Umbilical cord (tissue), 2 donors: ENCODE measurements around the gene CD59. TPM values are rescaled to one million over a fixed set of nuclear protein-coding genes. Genes with fewer than 3 reads are reported as not detected.

Source experiments
- DNase-seq: peaks from one replicate; pipeline ENCODE4 v3.0.0-alpha.2; 2015; ENCODE audit warnings: low spot score
- total RNA-seq: library from RNA; depleted of rRNA; stranded (reverse); fragments of >200 nt; gene quantifications from one replicate; pipeline ENCODE4 v1.2.3, GENCODE V29; 2014; ENCODE audit warnings: low replicate concordance; ENCODE audit not compliant: insufficient read depth

The CD59 gene, protein sequence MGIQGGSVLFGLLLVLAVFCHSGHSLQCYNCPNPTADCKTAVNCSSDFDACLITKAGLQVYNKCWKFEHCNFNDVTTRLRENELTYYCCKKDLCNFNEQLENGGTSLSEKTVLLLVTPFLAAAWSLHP
- 67.9 TPM for total RNA-seq

DNA sequence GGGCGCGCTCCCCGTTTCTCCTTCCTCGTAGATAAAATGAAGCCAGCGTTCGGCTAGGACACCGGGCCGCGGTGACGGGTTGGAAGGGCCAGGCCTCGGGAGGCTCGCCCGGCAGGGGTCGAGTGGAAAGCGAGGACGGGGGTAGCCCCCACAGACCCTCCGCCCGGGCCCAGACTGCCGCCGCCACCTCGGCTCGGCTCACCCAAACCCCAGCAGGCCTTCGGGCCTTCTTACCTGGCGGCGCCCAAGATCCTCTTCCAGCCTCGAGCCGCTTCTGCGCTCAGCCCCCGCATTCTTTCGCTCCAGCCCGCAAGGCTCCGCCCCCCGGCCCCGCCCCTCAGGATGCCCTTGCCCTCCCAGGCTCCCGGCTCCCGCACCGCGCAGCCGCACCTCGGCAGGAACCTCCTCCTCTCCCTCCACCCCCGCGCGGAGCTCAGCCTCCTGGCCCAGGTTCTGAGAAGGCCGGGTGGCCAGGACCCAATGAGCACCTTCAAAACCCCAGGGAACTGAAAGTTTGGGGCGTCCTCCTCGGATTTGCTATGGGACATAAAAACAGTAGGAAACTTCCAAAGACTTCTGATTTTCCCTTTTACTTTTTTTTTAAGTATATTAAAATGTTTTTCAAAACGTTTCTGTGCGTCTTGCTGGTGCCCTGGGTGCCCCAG lies at the start of gene CD59:
Gene CD59 (minus strand): TSS at position 276 of the 665 bp plus-strand sequence. CDS start 13,978 bp downstream, outside the sequence.
- peak; percentile 95 for DNase-seq

DNA sequence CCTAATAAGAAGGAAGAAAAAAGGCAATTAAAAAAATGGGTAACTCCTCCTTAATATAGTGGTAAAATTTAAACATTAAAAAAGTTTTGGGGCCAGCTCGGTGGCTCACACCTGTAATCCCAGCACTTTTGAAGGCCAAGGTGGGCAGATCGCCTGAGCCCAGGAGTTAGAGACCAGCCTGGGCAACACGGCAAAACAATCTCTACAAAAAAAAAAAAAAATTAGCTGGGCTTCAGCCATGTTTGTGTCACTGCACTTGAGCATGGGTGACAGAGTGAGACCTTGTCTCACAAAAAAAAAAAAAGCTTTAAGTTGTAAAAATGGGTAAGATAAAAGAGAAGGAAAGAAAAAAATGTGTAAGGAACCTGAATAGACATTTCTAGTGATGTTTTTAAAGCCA lies 49.4 kb upstream of the CD59 start:
- DNase-seq, result no peak

DNA sequence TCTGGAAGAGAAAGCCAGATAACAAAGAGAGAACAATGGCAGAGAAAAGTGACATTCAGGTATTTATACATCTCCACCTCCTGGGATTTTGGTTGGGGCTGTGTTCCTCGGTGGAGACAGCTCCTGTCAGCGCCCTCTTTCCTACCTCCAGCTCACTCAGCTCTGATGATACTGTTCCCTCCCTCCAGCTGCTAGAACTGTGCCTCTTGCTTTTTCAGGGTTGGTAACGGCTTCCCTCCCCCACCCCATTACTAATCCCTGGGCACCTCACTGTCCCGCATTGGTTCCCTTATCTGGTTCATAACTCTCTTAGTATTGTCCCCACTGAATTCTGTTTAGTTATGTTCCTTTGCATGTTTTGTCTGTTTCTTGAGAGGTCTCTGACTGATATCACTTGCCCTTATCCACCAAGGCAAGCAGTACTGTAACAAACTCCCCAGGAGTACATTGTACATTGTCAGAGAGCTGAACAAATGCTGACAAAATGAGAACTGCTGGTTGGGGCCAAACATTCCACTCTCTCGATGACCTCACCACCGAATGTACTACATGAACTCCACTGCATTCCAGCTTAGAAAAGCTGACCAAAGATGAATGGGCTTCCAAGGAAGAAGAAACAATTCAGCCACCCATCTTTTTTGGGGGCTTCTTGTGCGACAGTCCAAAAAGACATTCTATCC lies 43.8 kb upstream of the CD59 start:
- DNase-seq, result peak; percentile 70

DNA sequence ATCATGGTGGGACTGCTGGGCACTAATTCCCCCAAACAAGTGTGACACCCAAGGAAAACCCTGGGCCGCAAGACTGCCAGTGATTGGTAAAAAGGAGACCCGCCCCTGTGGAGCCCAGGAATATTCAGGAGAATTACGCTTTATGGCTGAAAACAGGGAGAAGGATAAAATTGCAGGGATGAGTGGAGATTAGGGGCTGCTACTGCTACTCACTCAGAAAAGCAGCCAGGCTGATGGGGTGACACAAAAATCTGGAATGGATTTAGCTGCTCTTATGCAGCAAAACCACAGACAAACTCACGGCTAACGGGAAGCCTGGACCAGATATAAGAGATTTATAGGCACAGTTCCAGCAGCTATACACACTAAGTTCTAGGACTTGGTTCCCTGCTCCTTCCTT lies 42.5 kb upstream of the CD59 start:
- DNase-seq, result peak; percentile 94

DNA sequence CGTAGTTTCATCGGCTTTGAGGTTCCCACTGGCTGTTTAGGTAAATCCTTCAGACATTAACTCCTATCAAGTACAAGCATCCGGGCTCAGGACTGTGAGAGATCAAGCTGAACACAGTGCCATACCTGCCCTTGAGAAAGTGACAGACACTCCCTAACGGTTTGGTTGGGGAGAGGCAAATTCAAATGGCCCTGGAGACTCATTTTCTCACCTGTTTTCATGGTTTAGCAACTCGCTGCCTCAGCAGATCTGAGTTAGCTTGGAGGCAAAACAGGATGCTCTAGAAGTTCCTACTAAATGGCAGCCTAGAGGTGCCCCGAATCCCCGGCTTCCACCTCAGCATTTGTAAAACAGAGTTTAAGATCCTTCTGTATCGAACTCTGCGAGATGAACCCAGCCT lies 41.7 kb upstream of the CD59 start:
- DNase-seq, result no peak

DNA sequence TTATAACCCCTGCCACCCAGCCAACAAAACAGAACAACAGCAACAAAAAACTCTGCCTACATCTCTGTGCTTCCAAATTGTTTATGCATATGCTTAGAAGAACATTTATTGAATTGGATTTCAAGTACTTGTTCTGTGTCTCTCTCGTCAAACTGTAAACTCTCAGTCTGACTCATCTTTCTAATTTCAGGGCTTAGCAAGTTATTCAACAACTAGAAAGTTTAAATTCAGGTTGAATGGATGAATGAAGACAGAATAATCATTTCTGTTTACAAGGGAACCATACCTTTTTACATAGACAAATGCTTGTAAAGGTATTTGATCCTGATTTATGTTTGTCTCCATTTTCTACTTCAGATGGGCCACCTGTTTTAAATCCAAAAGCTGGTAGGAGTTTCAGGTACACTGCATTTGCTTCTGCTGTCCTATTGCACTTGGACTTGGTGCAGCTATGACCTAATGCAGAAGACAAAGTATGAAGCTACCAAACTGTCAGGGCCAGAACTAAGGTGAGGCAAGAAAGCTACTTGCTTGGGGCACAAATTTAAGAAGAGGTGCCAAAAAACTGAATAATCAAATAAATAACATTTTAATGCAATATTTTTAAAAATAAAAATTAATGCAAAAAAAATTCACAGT lies 39.7 kb upstream of the CD59 start:
- DNase-seq, result no peak

DNA sequence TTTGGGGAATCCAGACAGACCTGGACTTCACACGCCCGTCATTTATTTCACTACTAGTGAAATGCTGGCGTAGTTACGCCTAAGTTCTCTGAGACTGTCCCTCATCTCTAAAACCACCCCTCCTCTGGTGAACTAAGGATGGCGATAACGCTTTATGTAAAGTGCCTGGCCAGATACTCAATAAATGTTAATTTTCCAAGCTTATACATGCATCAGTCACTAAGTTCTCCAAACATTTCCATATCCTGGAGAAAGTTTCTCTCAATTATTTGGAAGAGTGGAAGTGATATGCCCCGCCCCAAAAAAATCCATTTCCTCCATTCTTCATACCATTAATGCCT lies 39.2 kb upstream of the CD59 start:
- DNase-seq, result no peak

DNA sequence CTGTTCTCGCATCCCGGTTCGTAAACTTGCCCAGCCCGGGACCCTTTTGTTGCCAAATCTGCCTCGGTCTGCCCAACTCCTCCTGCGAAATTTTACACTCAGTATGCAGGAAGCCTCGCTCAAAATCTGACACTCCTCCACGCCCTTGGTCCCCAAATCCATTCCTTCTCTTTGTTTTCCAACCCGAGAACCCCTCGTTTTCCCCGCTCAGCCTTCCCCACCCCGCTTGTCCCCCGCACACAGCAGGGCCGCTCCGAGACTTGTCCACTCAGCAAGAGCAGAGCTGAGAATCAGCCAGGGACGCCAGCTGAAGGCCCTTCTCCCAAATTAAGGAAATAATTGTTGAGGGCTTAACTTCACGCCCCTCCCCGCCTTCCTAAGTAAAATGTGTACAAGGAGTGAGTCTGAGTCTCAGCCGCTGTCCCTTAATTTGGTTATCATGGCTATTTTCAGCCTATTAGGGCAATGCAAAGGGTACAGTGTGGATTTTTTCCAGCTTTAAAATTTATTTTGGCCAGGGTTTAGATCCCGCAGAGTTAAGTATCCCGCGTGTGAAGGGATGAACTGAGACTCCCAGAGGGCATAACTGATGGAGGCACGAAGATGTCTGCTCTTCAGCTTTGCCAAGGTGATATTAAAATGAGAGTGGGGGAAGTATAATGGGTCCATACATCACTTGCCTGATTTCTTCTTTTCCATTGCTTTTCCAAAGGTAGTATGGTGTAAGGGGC lies 38.7 kb upstream of the CD59 start:
- no peak for DNase-seq

DNA sequence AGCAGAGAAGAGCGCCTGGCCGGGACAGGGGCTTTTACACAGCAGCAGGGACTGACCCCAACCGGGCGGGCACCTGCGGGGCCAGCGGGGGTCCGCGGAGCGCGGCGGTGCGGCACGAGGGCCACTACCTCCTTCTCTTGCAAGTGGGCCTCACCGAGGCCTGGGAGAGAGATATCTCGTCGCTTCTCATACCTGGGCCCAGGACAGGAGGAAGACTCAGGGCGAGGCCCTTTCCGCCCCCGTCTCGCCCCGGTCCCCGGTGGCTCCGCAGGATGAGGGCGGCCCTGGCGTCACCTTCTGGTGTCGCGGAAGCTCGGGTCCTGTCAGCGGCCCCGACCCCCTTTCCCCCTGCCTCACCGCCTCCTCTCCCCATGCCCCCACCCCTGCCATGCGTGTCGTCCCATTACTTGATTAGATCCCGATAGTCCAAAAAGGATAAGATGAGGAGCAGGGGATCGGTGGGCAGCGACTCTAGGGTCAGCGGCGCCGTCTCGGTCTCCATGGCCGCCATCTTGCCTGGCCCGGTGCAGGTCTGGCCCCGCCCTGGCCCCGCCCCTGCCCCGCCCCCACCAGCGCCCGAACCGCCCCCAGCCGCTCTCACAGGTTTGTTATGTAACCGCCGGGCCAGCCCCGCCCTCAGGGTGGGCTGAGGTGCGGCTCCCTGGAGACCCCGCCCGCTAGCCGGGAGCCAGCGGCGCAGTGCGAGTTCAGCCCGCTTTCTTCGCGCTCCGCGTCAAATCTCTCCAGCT lies 37.9 kb upstream of the CD59 start, which contains the start of gene FBXO3:
Gene FBXO3 (minus strand): TSS at position 534 of the 749 bp plus-strand sequence. CDS start 23 bp downstream, at position 511.
- DNase-seq, result peak; percentile 89

DNA sequence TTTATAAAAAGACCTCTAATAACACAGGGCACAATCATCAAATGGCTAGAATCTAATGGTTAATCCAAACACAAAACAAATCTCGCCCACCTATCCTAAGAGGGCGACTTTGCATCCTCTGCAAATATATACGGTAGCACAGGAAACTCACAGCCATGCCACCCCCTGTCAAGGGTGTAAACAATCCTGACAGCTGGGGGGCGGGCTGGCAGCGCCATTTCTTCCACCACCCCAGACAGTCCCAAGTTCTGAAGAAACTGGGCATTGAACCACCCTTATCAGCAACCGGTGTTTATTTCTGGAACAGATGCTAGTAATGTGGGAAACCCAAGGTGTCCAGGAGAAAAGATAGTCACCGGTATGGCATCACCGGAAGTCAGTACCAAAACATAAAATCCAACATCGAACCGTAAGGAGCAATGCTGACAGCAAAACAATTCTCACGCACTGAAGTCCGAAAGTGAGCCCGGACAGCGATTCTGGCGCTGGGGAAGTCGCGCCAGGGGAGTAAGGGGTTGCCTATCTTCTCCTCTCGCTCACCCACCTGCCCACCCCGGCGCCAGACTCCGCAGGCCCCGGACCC lies 37.3 kb upstream of the CD59 start:
- DNase-seq, result peak; percentile 3

DNA sequence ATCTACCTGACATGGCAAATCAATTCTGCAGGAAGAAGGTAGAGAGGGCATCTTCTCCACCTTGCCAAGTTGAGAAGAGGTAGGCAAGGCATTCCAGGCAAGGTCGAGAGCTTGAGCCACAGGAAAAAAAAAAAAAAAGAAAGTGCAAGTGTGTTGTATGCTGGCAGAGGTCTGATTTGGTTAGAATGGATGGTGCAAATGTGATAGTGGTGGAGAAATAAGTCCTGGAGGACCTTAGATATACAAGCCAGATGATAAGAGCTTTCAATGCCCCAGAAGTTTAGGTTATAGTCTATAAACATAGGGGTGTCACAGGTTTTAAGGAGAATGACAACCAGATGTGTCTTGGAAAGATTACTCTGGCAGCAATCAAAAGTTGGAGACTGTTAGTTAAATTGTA lies 36.6 kb upstream of the CD59 start:
- DNase-seq, result no peak

DNA sequence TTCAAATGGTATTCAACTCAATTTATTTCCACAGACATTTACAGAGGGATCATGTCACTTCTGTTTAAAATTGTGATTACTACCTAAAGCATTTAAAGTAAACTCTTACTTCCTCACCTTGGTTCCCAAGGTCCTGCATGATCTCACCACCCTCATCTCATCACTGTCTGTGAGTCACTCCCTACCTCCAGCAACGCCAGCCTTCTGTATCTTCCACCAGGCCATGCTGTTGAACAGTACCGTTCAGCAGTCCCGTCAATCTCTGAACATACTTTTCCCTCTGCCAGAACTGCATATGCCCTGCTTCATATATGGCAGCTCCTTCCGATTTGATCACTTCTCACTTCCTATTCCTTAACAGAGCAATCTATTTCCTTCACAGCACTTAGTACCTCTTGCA lies 36.1 kb upstream of the CD59 start:
- peak; percentile 2 for DNase-seq

DNA sequence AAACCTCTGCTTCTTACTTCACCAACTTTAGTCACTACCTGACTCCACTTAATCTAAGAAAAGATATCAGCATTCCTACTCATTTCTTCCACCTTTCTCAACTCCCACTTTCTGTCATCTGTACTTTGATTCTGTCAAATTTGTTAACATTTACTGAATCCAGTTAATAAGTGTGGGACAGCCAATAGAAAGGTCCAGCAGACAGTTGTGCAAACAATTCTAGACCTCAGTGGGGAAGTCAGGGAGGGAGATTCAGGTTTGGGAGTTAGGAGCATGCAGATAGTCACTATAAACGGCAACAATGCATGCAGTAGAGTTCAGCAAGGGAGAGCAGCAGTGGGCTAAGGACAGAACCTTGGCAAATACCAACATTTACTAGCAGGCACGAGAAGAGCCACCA lies 34.0 kb upstream of the CD59 start:
- DNase-seq, result no peak

DNA sequence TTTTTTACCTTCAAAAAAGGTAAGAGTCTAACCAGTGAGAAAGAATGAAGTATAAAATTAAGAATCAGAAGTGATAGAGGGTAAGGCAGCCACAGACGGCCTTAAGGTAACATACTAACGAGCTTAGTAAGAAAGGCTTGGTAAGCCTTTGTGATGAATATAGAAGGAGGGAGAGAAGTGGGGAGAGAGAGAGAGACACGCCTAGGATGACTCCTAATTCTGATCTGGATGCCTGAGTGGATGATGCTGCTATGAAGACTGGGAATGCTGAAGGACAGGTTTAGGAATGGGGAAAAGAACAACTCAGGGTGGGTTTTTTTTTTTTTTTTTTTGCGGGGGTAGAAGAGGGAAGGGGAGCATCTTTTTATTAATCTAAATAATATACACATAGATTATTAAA lies 33.3 kb upstream of the CD59 start:
- no peak for DNase-seq

DNA sequence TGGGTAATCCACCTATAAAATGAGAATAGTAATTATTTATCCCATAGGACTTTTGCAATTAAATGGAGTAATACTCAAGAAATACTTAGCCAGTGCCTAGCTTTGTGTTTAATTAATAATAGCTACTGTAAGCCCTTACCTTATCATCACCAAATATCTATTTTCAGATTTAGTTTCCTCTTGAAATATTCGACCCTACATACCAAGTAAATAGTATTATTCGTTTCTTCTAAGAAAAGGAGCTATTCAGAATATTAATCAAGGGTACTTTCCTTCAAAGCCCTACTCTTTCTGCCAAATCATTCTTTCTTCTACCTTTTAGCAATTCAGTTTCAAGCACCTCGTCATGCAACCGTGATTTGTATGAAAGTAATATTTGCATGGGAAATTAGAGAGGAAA lies 31.4 kb upstream of the CD59 start:
- DNase-seq, result no peak

DNA sequence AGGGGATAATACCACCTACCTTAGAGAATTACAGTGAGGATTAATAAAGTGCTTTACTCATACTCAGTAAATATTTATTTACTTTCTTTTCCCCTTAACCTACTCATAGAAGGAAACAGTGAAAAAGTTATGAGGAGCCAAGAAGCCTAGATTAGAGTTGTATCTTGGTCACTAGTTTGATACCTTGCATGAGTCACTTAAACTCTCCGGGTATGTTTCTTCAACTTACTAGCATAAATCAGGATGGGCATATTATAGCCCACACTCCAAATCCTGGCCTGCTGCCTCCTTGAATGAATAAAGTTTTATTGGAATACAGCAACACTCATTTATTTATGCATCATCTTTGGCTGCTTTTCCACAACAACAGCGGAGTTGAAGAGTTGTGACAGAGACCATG lies 29.9 kb upstream of the CD59 start:
- DNase-seq, result no peak

DNA sequence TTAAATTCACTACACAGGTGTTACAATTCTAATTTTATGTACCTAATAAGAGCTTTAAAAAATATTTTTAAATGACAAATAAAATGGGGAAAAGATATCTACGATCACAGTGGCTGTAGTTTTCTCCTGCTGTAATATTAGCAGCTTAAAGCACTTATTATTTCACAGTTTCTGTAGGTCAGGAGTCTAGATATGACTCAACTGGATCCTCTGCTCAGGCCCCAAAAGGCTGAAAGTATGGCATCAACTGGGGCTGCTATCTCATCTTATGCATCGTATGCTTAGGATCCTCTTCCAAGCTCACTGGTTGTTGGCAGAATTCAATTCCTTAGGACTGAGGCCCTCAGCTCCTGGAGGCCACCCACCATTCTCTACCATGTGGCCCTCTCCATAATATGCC lies 25.2 kb upstream of the CD59 start:
- DNase-seq, result no peak

DNA sequence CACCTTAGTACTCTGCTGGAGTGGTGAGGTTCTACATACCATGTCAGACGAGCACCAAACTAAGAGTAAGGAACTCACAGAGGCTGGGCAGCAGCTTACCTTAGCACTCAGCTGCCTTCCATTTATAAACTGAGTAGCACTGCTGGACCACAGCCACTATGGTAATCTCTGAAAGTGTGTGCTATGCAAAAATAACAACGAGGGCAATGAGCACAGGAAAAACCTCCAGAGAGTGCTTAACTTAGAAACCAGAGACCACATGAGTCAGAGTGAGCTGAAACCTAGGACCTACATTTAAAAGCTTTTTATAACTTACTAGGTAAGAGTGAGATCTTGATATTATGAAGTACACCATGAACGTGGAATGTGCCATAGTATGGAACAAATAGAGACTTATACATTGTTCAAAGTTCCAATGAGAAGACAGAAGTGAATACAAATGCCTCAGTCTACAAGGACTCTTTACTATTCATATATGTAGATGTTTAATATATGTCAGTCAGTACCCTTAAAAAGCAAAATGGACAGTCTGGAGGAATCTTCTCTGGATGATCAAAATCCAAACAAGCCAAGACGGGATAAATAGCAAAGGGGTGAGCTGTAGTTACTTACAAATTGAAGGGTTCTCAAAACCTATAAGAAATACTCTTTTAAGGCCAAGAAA lies 17.2 kb upstream of the CD59 start:
- peak; percentile 22 for DNase-seq

DNA sequence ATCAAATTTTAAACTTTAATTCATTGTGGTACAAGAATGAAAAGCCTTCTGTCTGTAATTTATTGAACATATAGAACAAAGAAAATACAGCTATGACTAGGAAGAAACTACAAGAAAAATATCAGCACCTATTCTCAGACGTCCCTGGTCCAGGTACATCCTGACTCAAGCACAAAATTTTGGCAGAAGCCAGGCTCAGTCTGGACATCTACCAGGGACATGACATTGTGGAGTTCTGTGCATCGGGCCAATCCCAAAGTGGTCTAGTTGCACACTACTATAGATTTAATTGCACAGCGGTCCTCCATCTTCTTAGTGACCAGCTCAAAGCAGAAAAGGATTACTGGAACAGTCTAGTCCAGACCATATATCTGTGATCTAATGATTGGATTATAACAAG lies 15.7 kb upstream of the CD59 start:
- DNase-seq, result no peak

DNA sequence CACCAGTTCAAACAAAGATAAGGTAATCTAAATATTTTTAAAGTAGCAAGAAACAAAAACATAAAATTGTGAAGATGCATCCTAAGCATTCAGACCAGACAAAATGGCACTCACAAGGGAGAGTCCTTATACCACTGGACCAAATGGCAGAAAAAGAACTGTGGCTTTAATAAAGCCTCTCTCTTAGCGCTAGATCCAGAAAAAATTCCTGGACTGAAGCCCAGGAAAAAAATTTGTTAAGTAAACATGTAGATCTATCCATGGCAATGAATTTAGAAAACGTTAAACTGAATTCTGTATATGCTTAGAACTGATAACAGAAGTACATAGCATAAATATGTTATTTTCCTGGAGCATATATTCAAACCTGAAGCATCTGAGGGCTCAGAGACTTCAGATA lies 11.8 kb upstream of the CD59 start:
- DNase-seq, result peak; percentile 79
